GM19238 (cell line): ENCODE data around the gene DENND4A.

Experiments
- DNase-seq: peaks from one replicate; pipeline ENCODE4 v3.0.0; 2011; ENCODE audit warnings: low spot score; ENCODE audit not compliant: insufficient read length

The DENND4A gene

DNA sequence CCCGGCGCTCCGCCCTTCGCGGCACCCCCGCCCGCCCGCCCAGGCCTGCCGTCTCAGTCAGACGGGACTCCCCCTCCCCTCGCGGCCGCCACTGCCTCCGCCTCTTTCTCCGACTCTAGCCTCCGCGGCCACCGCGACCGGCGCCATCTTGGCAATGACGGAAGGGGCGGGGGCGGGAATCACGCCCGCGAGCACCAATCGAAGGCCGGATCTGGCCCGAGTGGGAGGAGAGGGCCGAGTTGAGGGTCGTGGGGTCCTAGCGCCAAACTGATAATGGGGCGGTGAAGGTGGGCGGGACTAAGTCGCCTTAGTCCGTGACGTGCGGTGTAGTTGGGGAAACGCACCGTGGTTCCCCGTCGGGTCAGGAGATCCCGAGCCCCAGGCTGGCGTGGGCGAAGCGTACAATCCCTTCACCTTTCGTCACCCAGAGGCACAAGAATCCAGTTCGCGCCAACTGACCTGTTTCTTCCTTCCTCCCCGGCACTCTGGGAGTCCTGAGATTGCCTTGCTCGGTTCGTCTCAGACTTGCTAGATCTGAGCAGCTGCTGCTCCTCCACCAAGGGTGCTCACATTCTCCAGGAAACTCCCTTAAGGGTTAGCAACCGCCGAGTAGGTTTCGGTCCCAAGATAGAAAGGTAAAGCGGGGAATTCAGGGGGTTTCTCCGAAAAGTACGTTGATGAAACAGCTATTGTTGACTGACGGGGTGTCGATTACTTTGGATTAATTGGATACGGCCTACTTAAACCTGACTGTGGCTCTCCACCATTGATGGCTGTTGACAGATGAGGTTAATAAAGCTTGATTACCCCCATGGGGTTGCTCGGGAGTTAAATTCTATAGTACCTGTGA lies at the start of gene DENND4A:
TSS of gene DENND4A (minus strand) at position 156 of the 850 bp plus-strand sequence. CDS start 35,843 bp downstream, outside the sequence.
- peak; percentile 60 for DNase-seq

GRCh38 chr15:65841121-65841930 lies 49.2 kb upstream of the DENND4A start:
- no peak for DNase-seq

- DNase-seq, result no peak
These were observed 47.9 kb upstream of the DENND4A start for GRCh38 chr15:65839985-65840384.

DNA sequence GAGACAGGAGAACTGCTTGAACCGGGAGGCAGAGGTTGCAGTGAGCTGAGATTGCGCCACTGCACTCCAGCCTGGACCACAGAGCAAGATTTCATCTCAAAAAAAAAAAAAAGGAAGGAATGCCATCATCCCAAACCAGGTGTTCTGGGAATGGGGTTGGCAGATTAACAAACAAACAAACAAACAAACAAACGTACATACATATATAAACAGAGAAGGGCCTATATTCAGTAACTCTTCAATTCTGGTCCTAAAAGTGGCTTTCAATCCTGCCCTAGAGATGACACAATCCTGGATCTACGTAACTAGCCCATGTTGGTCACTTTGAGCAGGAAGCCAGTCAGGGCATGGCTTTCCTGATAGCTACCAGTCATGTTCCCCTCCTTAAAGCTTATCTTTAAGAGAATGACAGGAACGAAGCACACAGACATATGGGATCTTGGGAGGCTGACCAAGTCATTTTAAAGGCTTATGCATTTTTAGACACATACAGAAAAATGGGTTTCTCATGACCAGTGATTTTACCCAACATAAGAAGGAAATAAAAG lies 47.3 kb upstream of the DENND4A start:
- DNase-seq, result no peak

- no peak for DNase-seq
These were observed 45.5 kb upstream of the DENND4A start for GRCh38 chr15:65837301-65838294.

DNA sequence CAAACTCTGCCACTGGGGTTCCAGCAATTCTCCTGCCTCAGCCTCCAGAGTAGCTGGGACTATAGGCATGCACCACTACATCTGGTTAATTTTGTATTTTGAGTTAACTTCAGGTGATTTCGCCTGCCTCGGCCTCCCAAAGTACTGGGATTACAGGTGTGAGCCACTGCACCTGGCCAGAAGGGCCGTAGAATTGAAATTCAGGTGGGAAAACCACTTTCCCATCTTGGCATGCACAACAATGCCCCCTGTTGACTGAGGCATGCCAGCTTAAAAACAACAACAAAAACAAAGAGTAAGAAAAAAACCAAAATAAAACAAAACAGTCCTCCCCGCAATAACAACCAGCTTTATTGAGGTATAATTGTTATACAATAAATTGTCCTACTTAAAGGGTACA lies 44.6 kb upstream of the DENND4A start:
- DNase-seq, result no peak

GRCh38 chr15:65835447-65835846 lies 43.4 kb upstream of the DENND4A start:
- DNase-seq, result no peak

- DNase-seq, result no peak
These were observed 42.6 kb upstream of the DENND4A start for GRCh38 chr15:65834603-65835282.

DNA sequence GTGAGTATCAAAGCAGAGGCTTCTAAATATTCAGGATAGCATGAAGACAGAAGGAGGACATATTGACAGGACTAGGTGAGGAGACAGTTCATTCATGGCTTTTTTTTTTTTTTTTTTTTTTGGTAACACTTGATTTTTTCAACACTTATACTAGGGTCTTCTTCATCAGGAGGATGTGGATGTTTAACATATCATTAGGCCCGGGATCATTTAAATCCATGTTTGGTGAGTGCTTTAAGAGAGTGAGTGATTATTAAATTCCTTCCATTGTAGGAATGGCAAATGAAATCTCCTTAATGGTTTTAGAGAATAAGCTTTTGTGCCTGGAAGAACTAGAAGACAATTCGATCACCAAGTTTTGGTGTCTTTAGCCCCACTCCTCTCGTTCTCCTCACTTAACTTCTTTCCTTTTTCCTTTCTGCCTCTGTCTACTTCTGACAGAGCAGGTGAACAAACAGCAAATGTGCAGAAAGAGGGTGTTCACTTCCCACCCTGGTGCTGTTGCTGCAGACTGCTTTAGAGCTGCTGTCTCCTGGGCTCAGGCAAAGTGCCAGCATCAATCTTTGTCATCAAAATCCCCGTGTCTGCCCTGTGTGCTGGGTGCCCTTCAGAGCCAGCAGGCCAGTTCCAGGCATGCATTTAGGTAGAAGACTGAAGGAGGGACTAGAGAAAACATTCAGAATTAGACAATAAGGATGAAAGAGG lies 41.6 kb upstream of the DENND4A start:
- no peak for DNase-seq

GRCh38 chr15:65832549-65833364 lies 40.7 kb upstream of the DENND4A start:
- peak; percentile 39 for DNase-seq

DNA sequence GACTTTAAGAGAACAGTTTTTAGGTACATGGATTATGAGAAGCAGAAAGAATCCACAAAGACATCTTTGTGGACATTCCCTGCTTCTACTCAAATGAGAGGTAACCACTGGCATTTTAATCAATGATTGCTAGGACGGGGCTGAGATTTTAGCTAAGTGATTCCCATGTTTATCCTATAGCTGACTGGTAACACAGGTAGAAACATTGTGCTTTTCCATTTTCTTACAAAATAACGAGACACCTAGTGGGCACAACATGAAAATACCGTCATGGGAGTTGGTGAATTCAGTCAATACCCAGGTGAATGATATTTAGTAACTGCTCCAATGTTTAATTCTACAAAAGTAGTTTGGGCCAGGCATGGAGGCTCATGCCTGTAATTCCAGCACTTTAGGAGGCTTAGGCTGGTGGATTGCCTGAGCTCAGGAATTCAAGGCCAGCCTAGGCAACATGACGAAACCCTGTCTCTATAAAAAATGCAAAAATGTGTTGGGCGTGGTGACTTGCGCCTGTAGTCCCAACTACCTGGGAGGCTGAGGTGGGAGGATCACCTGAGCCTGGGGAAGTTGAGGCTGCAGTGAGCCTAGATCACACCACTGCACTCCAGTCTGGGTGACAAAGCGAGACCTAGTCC lies 37.2 kb upstream of the DENND4A start:
- no peak for DNase-seq

DNA sequence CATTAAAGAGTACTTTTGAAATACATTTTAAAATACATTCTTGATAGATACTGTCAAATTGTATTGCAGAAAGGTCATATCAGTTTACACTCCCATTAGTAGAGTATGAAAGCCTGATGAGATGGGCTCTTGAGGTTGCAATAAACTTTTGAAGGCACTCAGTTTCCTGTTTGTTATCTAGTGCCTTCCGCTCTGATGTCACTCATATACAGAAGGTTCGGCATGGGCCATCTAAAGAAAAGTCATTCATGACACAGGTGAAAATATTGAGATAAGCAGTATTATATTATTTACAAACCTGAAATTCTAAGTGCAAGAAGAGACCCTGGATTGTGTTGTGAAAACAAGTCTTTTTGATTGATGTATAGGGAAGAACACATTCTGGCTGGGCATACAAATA lies 36.5 kb upstream of the DENND4A start:
- DNase-seq, result no peak

DNA sequence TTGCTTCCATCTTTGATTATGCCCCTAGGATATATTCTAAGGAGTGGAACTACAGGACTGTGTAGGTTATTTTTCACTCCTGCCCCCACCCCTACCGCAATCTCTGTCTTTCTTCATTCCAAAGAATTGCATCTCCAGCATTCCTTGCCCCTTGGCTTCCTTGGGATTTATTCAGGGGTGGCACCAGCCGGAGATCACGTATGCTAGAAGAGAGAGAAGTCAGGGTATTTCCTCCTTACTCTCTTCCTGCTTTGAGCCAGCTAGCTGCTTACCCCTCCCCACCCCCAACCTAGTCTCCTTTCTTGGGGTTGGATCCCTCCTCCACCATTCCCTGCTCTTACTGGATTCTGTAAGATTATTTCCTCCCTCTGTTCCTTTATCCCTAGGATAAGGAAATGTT lies 35.0 kb upstream of the DENND4A start:
- no peak for DNase-seq

GRCh38 chr15:65824941-65825544 lies 33.0 kb upstream of the DENND4A start:
- no peak for DNase-seq

GRCh38 chr15:65824031-65824743 lies 32.1 kb upstream of the DENND4A start:
- peak; percentile 13 for DNase-seq

DNA sequence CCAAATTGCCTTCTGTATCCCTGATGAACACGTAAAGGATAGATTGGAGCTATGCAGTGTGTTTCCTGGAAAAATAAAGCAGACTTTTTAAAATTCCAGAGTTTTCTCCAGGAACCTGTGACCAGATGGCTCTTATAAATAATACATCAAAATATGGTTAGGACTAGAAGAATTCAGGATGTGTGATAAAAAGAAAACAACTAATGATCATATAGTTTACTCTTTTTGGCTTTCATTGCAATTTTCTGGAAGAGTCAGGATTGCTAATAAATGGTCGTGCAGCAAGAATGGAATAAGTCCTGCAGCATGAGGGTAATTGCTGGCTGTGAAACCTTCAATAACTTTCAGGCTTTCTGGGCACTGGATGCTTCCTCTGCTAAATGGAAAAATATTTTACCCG lies 30.2 kb upstream of the DENND4A start:
- no peak for DNase-seq

DNA sequence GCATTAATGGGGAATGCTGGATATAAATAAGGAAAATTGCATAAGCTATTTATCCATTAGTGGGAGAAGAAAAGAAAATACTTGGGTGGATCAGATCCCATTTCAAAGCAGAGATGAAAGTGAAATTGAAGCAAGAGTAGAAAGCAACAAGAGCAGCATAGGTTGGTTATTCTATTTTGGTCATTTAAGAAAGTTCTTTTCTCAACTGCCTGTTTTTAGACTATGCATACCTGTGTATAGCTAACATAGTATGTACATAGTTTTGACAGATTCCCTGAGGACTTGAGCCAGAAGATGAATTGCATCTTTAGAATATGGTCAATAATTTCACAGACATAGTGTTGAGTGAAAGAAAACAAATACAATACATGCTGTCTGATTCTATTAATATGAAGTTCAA lies 29.0 kb upstream of the DENND4A start:
- no peak for DNase-seq
